Parathyroid adenoma (tissue), 2 donors: ENCODE results near the gene BCAT1.

Experiments used
- H2AFZ ChIP-seq: fragments of 300-600 bp; sonication (generic); one replicate; pipeline ENCODE4 v1.7.0; 2017; ENCODE audit warnings: antibody characterized with exemption, mild to moderate bottlenecking
- H3K27ac ChIP-seq: fragments of 300-600 bp; sonication (generic); one replicate; pipeline ENCODE4 v1.7.0; 2017
- H3K27me3 ChIP-seq: fragments of 300-600 bp; sonication (generic); one replicate; pipeline ENCODE4 v1.7.0; 2017; ENCODE audit warnings: low read length; ENCODE audit not compliant: control insufficient read depth, insufficient read depth
- H3K36me3 ChIP-seq: fragments of 300-600 bp; sonication (generic); one replicate; pipeline ENCODE4 v1.7.0; 2017; ENCODE audit warnings: low read length; ENCODE audit not compliant: control insufficient read depth, insufficient read depth
- H3K4me1 ChIP-seq: fragments of 300-600 bp; sonication (generic); one replicate; pipeline ENCODE4 v1.7.0; 2017; ENCODE audit warnings: control low read depth
- H3K4me2 ChIP-seq: fragments of 300-600 bp; sonication (generic); one replicate; pipeline ENCODE4 v1.7.0; 2017; ENCODE audit warnings: low read length
- H3K4me3 ChIP-seq: fragments of 300-600 bp; sonication (generic); one replicate; pipeline ENCODE4 v1.7.0; 2017; ENCODE audit warnings: low read depth, low read length
- H3K79me2 ChIP-seq: fragments of 300-600 bp; sonication (generic); one replicate; pipeline ENCODE4 v1.7.0; 2017; ENCODE audit warnings: control low read depth
- H3K9ac ChIP-seq: fragments of 300-600 bp; sonication (generic); one replicate; pipeline ENCODE4 v1.7.0; 2017; ENCODE audit warnings: mild to moderate bottlenecking
- H3K9me3 ChIP-seq: fragments of 300-600 bp; sonication (generic); one replicate; pipeline ENCODE4 v1.7.0; 2017; ENCODE audit warnings: low read length; ENCODE audit not compliant: control insufficient read depth
- TF ChIP-seq, protein P1 (sequence below): fragments of 300-600 bp; sonication (generic); IDR thresholded peaks from one replicate; pipeline ENCODE4 v1.7.0; 2017; ENCODE audit warnings: antibody characterized with exemption, mild to moderate bottlenecking
- donor health status: primary hyperparathyroidism.

The BCAT1 gene

GRCh38 chr12:24903329-24904088 is 45.4 kb downstream of the BCAT1 start:
- Histone ChIP-seq H3K4me1 (no peaks in the 10 kb centered on the region), H3K27ac (no peak overlapping the region), H3K27me3 (no peaks in the 10 kb centered on the region), H3K9me3 (no peaks in the 10 kb centered on the region), H3K36me3 (no peaks in the 10 kb centered on the region), H3K9ac (no peak overlapping the region), H3K4me3 (peak overlapping the region; percentile 45), H2AFZ (no peak overlapping the region), H3K79me2 (no peaks in the 10 kb centered on the region), H3K4me2 (peak overlapping the region; percentile 75)
- TF ChIP-seq, protein P1, sequence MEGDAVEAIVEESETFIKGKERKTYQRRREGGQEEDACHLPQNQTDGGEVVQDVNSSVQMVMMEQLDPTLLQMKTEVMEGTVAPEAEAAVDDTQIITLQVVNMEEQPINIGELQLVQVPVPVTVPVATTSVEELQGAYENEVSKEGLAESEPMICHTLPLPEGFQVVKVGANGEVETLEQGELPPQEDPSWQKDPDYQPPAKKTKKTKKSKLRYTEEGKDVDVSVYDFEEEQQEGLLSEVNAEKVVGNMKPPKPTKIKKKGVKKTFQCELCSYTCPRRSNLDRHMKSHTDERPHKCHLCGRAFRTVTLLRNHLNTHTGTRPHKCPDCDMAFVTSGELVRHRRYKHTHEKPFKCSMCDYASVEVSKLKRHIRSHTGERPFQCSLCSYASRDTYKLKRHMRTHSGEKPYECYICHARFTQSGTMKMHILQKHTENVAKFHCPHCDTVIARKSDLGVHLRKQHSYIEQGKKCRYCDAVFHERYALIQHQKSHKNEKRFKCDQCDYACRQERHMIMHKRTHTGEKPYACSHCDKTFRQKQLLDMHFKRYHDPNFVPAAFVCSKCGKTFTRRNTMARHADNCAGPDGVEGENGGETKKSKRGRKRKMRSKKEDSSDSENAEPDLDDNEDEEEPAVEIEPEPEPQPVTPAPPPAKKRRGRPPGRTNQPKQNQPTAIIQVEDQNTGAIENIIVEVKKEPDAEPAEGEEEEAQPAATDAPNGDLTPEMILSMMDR = no peak

- Histone ChIP-seq H3K9ac (no peak overlapping the region), H3K4me1 (no peaks in the 10 kb centered on the region), H3K9me3 (no peaks in the 10 kb centered on the region), H3K27ac (no peak overlapping the region), H2AFZ (no peak overlapping the region), H3K27me3 (no peaks in the 10 kb centered on the region), H3K4me2 (peak overlapping the region; percentile 75), H3K79me2 (no peaks in the 10 kb centered on the region), H3K36me3 (no peaks in the 10 kb centered on the region), H3K4me3 (peak overlapping the region; percentile 45)
- TF ChIP-seq, protein P1 = no peak
These were observed 46.2 kb downstream of the BCAT1 start for GRCh38 chr12:24902511-24903328.

GRCh38 chr12:24901576-24902461 is 47.1 kb downstream of the BCAT1 start:
- TF ChIP-seq, protein P1 = no peak
- no peaks in the 10 kb centered on the region for H3K9me3 ChIP-seq
- no peak overlapping the region for H3K27ac ChIP-seq
- no peaks in the 10 kb centered on the region for H3K27me3 ChIP-seq
- no peaks in the 10 kb centered on the region for H3K36me3 ChIP-seq
- no peak overlapping the region for H2AFZ ChIP-seq
- peak overlapping the region; percentile 75 for H3K4me2 ChIP-seq
- no peaks in the 10 kb centered on the region for H3K4me1 ChIP-seq
- peak overlapping the region; percentile 39 for H3K4me3 ChIP-seq
- H3K9ac ChIP-seq = no peak overlapping the region
- no peaks in the 10 kb centered on the region for H3K79me2 ChIP-seq

DNA sequence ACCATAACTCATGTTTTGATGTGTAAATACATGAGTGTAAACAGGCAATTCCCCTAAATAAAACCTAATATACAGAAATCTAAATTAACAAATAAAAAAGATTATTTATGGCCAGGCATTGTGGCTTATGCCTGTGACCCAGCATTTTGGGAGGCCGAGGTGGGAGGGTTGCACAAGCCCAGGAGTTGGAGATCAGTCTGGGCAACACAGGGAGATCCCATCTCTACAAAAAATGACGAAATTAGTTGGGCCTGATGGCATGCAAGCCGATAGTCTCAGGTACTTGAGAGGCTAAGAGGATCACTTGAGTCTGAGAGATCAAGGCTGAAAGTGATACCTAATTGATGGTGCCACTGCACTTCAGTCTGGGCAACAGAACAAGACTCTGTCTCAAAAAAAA is 48.7 kb downstream of the BCAT1 start:
- TF ChIP-seq, protein P1 = no peak
- Histone ChIP-seq H3K4me1 (no peaks in the 10 kb centered on the region), H3K9ac (no peak overlapping the region), H2AFZ (no peak overlapping the region), H3K27ac (no peak overlapping the region), H3K4me3 (no peak overlapping the region), H3K4me2 (no peak overlapping the region), H3K79me2 (no peaks in the 10 kb centered on the region), H3K9me3 (no peaks in the 10 kb centered on the region), H3K36me3 (no peaks in the 10 kb centered on the region), H3K27me3 (no peaks in the 10 kb centered on the region)
